Measurements from ENCODE around the gene CRB3. TPM values are rescaled to one million over a fixed set of nuclear protein-coding genes. Genes with fewer than 3 reads are reported as not detected.
A peak's percentile ranks its signal among the peaks of the same experiment; 100 is the strongest.
"Not testable (repeated sequence)": the region's sequence is repeated elsewhere in the genome, so short reads cannot be mapped to it uniquely, and the experiment has no call there.

Gene CRB3
- polyA plus RNA-seq, 6 donors from 2014 or later = 0.88 to 1.6 TPM; not detected in 4

DNA sequence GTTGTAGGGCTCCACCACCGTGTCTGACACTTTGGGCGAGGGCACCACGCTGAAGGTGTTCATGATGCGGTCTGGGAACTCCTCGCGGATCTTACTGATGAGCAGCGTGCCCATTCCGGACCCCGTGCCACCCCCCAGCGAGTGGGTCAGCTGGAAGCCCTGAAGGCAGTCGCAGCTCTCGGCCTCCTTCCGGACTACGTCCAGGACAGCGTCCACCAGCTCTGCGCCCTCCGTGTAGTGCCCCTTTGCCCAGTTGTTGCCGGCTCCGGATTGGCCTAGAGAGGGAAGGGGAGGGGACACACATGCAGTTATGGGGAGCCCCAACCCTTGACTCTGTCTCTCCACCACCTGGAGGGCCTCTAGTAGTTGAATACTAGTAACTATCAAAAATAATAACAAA lies 31.9 kb downstream of the CRB3 start:
- Mint-ChIP-seq H3K36me3 (no peaks in the 10 kb centered on the region), H3K4me1 (peaks cover under 1 to 3% (median under 1%) of the 10 kb centered on the region in 3 donors), H3K27me3 (peaks cover 0 to 9% (median 4%) of the 10 kb centered on the region in 3 donors), H3K9me3 (peaks cover 0 to 9% (median 5%) of the 10 kb centered on the region in 7 donors), H3K4me3 (no peak overlapping the region), H3K27ac (no peak overlapping the region)
- ATAC-seq (ENCODE audit: low read depth in 2 of 2) = no peak
- DNase-seq = no peak

DNA sequence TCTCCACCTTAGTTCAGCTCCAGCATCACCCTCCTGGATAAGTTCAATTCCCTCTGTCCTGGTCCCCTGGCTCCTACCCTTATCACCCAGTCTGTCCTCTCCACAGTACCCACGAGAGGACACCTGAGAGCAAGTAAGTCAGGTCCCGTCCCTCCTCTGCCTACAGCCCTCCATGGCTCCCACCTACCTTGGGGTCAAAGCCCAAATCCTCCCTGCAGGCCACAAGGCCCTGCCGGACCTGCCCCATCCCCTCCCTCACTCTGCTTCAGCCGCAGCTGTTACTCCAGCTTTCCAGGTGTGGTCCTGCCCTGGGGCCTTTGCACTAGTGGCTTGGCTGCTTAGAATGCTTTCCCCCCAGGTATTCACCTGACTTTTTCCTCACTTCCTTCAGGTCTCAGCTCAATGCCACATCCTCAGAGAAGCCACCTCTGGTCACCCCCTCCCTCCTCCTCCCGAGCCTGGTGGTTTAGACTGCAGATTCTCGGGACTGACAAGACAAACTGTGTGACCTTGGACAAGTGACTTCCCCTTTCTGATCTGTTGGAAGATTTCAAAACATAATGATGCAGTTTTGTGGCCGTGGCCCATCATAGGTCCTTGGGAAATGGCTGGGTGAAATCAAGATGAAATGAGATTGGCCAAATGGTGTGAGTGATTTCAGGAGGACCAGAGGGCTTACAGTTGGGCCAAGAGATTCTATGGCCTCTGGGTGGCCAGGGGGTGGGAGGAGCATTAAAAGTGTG lies 34.4 kb downstream of the CRB3 start:
- Mint-ChIP-seq H3K9me3 (no peaks in the 10 kb centered on the region), H3K27ac (no peak overlapping the region), H3K27me3 (peaks cover 4 to 18% (median 8%) of the 10 kb centered on the region in 3 donors), H3K4me1 (peaks cover 6 to 14% (median 13%) of the 10 kb centered on the region in 3 donors), H3K36me3 (no peaks in the 10 kb centered on the region), H3K4me3 (peak overlapping the region in 1 of 8 donors; percentile 37)
- ATAC-seq (ENCODE audit: low read depth in 2 of 2) = no peak
- no peak for DNase-seq

DNA sequence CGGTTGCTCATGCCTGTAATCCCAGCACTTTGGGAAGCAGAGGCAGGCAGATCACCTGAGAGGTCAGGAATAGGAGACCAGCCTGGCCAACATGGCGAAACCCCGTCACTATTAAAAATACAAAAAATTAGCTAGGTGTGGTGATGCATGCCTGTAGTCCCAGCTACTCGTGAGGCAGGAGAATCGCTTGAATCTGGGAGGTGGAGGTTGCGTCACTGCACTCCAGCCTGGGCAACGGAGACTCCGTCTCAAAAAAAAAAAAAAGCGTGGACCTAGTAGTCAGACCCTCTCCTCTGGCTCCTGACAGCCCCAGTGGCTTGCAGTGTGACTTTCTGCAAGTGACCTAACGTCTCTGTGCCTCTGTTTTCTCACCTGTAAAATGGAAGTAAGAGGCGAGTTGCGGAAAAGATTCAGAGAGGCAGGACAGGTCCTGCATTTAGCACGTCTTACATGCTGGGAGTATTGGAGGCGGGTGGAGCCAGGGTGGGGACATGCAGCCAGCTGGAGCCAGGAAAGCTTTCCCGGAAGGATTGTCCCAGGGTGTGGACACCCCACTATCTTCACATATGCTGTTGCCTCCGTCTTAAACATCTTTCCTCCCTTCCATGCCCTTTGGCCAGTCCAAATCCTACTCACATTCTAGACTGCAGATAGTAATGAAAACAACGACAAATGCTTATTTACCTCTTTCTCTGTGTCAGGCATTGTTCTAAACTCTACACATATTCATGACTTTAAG lies 35.1 kb downstream of the CRB3 start:
- DNase-seq (no peak), ATAC-seq (ENCODE audit: low read depth in 2 of 2) (no peak)
- Mint-ChIP-seq H3K36me3 (no peaks in the 10 kb centered on the region), H3K4me3 (peak overlapping the region in 1 of 8 donors; percentile 37), H3K4me1 (peaks cover 6 to 14% (median 13%) of the 10 kb centered on the region in 3 donors), H3K27me3 (peaks cover 4 to 22% (median 8%) of the 10 kb centered on the region in 3 donors), H3K9me3 (no peaks in the 10 kb centered on the region), H3K27ac (no peak overlapping the region)

DNA sequence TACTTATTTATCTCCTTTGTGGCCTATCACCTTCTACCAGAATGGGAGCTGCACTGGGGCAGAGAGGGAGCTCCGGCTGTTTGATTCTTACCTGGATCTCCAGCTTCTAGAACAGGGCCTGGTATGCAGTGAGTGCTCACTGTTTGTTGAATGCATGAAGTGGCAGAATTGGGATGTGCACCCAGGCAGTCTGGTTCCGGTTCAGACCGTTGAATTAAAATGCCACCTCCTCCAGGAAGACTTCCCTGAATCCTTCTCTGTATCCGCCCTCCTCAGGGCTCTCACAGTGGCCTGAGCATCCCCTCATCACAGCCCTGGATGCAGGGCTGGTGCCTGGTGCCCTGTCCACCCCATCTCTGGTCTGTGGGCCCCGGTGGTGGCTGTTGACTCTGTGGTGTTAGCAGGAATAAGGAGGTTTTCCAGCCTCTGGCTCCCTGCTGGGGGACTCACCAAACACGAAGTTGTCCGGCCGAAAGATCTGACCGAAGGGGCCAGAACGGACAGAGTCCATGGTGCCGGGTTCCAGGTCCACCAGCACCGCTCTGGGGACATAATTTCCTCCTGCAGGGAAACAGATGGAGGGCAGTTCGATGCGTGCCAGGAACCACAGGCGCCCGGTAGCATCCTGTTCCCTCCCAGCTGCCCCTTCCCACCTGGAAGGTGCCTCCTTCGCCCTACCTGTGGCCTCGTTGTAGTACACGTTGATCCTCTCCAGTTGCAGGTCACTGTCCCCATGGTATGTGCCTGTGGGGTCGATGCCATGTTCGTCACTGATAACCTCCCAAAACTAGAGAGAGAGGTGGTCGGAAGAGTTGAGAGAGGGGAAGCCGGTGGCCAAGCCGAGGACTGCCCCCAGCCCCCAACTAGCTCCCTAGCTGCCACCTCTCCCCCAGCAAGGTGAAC lies 37.0 kb downstream of the CRB3 start:
- Mint-ChIP-seq H3K27ac (peak overlapping the region in 2 of 6 donors; percentile 24 to 36), H3K27me3 (peaks cover 4 to 22% (median 8%) of the 10 kb centered on the region in 3 donors), H3K36me3 (no peaks in the 10 kb centered on the region), H3K4me1 (peaks cover 14 to 21% (median 15%) of the 10 kb centered on the region in 3 donors), H3K4me3 (peak overlapping the region; percentile 78 to 94 (median 87)), H3K9me3 (no peaks in the 10 kb centered on the region)
- no peak for DNase-seq
- ATAC-seq (ENCODE audit: low read depth in 2 of 2) = no peak

DNA sequence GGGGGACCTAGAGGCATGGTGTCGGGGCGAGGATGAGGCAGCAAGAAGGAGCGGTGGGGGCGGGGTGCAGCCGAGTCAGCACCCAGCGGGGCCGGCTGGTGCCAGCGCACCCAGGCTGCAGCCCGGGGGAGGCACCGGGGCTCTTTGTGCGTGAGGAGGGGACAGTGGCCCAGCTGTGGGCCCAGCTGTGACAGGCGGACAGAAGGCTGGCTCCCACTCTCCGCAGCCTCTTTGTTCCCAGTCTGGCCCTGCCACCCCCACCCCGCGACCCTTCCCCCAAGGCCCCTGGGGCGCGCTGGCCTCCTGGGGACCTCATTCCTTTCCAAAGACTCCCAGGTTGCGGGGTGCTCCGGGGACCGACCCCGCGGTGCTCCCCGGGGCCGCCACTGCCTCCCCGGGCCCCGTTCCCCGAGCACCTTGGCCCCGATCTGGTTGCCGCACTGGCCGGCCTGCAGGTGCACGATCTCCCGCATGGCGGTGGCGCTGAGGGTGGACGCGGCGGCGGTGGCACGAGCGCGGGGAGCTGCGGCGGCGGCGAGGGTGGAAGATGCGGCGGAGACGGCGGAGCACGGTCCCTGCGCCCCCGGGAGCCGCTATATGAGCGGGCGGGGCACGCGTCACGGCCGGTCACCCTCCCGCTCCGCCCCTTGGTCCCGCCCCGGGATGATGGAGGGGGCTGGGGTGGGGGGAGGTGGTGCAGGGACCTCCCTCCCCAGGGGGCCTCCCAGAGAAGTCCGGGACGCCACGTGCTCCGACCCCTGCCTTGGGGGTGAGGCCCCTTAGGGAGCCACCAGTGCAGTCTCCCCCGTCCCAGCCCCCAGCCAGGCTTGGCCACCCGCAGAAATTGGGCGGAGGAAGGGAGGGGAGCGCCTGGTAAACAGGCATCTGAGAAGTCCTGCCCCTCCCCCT lies 37.9 kb downstream of the CRB3 start, which contains the start of gene TUBB4A:
TSS of gene TUBB4A (minus strand) at position 570 of the 909 bp plus-strand sequence. CDS start at position 473, 97 bp downstream.
- Mint-ChIP-seq H3K36me3 (no peaks in the 10 kb centered on the region), H3K9me3 (no peaks in the 10 kb centered on the region), H3K4me1 (peaks cover 14 to 21% (median 15%) of the 10 kb centered on the region in 3 donors), H3K27me3 (peaks cover 4 to 22% (median 8%) of the 10 kb centered on the region in 3 donors), H3K4me3 (peak within 1 kb of the TSS; percentile 78 to 94 (median 87)), H3K27ac (peak within 1 kb of the TSS in 2 of 6 donors; percentile 24 to 38)
- peak; percentile 60 to 68 for ATAC-seq (ENCODE audit: low read depth in 2 of 2)
- peak; percentile 28 for DNase-seq

DNA sequence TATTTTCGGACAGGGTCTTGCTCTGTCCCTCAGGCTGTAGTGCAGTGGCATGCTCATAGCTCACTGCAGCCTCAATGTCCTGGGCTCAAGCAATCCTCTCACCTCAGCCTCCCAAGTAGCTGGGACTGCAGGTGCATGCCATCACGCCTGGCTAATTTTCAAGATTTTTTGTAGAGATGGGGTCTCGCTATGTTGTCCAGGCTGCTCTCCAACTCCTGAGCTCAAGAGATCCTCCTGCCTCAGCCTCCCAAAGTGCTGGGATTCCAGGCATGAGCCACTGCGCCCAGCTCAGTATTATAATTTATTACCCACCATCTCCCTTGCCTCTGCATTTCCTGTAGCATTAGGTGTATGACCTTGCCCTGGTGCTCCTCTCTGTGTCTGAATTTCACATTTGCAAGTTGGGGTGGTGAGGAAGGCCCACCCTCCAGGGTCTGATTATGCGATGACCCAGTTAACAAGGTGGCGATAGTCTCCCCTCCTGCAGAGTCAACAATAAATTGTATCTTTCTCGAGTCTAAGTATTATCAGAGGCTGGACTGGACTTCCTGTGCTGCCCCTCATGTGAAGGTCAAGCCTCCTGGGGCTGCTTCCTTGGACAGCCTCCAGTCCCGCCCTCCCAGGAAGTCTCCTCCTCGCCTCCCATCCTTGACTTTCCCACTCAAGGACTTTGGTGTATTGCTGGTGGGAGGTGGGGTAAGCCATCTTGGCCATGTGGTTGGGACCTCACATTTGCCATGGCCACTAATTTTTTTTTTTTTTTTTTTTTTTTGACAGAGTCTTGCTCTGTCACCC lies 39.5 kb downstream of the CRB3 start:
- Mint-ChIP-seq H3K27me3 (peaks cover 3 to 22% (median 8%) of the 10 kb centered on the region in 3 donors), H3K27ac (peak overlapping the region in 1 of 6 donors; percentile 24), H3K36me3 (no peaks in the 10 kb centered on the region), H3K9me3 (no peaks in the 10 kb centered on the region), H3K4me3 (peak overlapping the region; percentile 68 to 90 (median 78)), H3K4me1 (peaks cover 14 to 21% (median 15%) of the 10 kb centered on the region in 3 donors)
- DNase-seq (no peak), ATAC-seq (ENCODE audit: low read depth in 2 of 2) (no peak)

DNA sequence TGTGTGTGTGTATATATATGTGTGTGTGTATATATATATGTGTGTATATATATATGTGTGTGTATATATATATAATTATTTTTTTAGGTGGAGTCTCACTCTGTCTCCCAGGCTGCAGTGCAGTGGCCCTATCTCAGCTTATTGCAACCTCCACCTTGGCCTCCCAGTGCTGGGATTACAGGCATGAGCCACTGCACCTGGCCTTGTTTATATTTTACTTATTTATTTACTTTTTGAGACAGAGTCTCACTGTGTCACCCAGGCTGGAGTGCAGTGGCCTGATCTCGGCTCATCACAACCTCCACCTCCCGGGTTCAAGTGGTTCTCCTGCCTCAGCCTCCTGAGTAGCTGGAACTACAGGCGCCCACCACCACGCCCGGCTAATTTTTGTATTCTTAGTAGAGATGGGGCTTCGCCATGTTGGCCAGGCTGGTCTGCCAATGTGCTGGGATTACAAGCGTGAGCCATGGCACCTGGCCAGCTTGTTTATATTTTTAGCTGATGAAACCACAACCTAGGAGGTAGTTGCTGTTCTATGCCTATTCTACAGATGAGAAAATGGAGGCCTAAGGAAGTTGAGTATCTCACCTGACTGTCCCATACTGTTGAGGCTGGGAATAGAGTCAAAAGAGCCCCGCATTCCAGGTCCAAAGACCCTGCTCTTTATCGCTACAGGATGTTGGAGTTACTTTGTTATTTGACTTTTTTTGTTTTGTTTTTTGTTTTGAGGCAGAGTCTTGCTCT lies 44.1 kb downstream of the CRB3 start:
- not testable (repeated sequence) for H3K9me3 Mint-ChIP-seq; DNase-seq; H3K27me3 Mint-ChIP-seq; ATAC-seq (ENCODE audit: low read depth in 2 of 2); H3K36me3 Mint-ChIP-seq; H3K4me3 Mint-ChIP-seq; H3K4me1 Mint-ChIP-seq
- H3K27ac Mint-ChIP-seq = peak overlapping the region in 1 of 6 donors; percentile 83

DNA sequence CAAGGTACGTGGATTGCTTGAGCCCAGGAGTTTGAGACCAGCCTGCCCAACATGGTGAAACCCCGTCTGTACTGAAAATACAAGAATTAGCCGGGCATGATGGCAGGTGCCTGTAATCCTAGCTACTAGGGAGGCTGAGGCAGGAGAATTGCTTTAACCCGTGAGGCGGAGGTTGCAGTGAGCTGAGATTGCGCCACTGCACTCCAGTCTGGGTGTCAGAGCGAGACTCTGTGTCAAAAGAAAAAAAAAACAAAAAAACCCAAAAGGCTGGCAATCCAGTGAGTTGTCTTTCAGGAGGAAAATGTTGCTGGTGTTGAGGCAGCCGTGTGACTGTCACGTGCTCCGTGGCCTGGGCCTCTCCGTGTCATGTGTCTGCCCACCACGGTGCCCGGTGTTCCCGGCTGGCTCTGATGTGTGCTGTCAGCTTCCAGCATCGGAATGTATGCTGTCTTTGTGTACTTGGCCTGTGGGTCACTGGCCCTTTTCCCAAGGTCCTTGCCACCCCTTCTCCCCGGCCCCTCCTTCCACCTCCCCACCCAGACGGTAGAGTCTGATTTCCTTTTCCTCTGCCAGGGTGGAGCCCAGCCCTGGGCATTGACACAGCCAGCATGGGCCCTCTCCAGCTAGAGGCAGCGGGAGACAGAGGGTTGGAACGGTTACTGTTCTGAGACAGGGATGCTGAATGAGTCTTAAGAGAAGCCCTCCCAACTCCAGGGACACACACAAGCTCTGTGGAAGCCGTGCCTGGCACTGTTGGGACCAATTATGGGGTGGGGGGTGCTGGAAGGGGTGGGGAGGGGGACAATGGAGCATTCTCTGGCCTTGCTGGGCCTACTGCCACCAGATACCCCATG lies 45.3 kb downstream of the CRB3 start:
- H3K27me3 Mint-ChIP-seq = no peaks in the 10 kb centered on the region
- DNase-seq = no peak
- peaks cover 6 to 7% (median 7%) of the 10 kb centered on the region in 3 donors for H3K4me1 Mint-ChIP-seq
- H3K9me3 Mint-ChIP-seq = no peaks in the 10 kb centered on the region
- no peak overlapping the region for H3K4me3 Mint-ChIP-seq
- H3K36me3 Mint-ChIP-seq = no peaks in the 10 kb centered on the region
- no peak for ATAC-seq (ENCODE audit: low read depth in 2 of 2)
- H3K27ac Mint-ChIP-seq = no peak overlapping the region

DNA sequence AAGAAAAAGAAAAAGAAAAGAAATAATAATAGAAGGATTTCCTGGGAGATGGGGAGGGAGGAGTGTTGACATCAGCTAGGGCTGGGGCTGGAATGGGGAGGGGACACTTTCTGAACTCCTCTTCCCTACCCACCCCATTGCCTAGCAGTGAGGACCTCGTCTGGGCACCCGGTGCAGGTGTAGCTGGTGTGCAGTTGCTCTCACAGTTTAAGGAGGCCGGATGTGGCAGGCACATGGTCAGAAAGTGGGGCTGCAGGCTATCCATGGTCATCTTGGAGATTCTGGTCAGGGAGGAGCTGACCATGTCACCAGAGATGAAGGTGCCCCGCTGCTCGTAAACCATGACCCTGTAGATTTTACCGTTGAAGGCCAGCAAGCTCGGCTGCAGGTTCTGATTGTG lies 46.5 kb downstream of the CRB3 start:
- H3K27me3 Mint-ChIP-seq = no peaks in the 10 kb centered on the region
- H3K4me3 Mint-ChIP-seq = no peak overlapping the region
- ATAC-seq (ENCODE audit: low read depth in 2 of 2) = no peak
- peaks cover 0 to 4% (median 4%) of the 10 kb centered on the region in 3 donors for H3K4me1 Mint-ChIP-seq
- DNase-seq = no peak
- no peaks in the 10 kb centered on the region for H3K9me3 Mint-ChIP-seq
- no peaks in the 10 kb centered on the region for H3K36me3 Mint-ChIP-seq
- no peak overlapping the region for H3K27ac Mint-ChIP-seq

DNA sequence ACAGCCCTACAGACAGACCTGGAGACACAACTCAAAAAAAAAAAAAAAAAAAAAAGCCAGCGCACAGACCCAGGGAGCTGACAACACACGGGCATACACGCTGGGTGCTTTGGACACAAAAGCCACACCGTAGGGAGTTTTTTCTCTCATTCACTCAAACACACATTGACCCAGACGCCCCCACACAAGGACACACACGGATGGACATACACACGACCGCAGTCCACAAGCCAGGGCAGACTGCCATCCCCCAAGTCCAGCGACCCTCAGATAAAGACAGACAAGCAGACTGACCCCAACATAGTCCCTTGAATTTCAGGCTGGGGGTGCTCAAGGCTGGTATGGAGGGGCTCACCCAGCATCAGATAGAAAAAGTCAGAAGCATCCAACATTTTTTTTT lies 50.0 kb downstream of the CRB3 start:
- Mint-ChIP-seq H3K27ac (no peak overlapping the region), H3K36me3 (no peaks in the 10 kb centered on the region), H3K4me1 (peaks cover 30 to 34% (median 34%) of the 10 kb centered on the region in 3 donors), H3K9me3 (no peaks in the 10 kb centered on the region), H3K4me3 (peak overlapping the region in 6 of 8 donors; percentile 12 to 61 (median 48)), H3K27me3 (no peaks in the 10 kb centered on the region)
- ATAC-seq (ENCODE audit: low read depth in 2 of 2) = no peak
- no peak for DNase-seq

Measured in naive B cell (primary cell).